Measurements from ENCODE around the gene SYNDIG1. TPM values are rescaled to one million over a fixed set of nuclear protein-coding genes. Genes with fewer than 3 reads are reported as not detected.

Gene SYNDIG1
- polyA plus RNA-seq, 2 of the 4 experiments (the other 2 are of a cell fraction), result 0.96 to 2.6 TPM

DNA sequence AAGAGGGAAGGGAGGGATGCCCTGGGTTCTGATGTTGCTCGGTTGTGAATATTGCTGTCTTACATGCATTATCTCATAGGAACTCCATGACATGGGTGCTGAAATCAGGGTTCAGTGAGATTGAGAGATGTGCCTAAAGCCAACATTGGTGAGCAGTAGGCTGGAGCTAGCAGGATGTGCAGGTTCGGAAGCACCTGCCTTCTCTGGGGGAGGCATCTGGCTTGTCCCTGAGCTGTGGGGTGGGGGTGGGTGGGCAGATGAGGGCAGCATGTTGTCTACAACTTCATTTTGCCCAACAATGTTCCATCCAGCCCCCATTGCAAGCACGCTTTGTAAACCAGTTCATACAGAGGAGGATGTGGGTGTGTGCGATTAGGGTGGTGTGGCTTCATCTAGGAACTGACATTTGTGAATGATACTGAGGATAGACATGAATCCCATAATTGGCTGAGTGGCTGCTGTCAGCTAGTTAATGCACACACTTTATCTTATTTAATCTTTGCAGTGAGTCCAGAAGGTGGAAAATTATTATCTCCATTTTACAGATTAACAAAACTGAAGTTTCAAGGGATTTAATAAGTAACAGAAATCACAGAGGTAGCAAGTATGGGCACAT lies 119.4 kb downstream of the SYNDIG1 start:
- Histone ChIP-seq H3K4me3 (no peak overlapping the region), H3K9me3 (no peaks in the 10 kb centered on the region), H3K4me2 (no peak overlapping the region), H3K4me1 (no peaks in the 10 kb centered on the region), H3K27ac (no peak overlapping the region)
- DNase-seq (ENCODE audit: low read depth in 1 of 2, low spot score in 1 of 2) (no peak), FAIRE-seq (no peak), ATAC-seq (no peak)
- ChIA-PET POLR2A (no interaction called here), CTCF (interaction anchor here (1.4 kb wide), 1 partner anchor 329 kb away, joined by 3 read pairs; no protein-coding TSS in a partner anchor)
- WGBS (ENCODE audit: missing lambda C conversion rate), result 70% methylated on average over 4 of the region's 4 CpGs
- TF ChIP-seq KDM5A (IDR thresholded peaks at IDR 0.05) (no peak), CEBPB (IDR thresholded peaks at IDR 0.05) (no peak), CBX8 (IDR thresholded peaks at IDR 0.05) (no peak), EP300 (IDR thresholded peaks at IDR 0.05) (no peak), HOXA7 (CRISPR knock-in tag; IDR thresholded peaks at IDR 0.05) (no peak), HDAC2 (IDR thresholded peaks at IDR 0.05) (no peak), CBX2 (IDR thresholded peaks at IDR 0.05; ENCODE audit: borderline replicate concordance, low read depth) (no peak), SREBF2 (IDR thresholded peaks at IDR 0.05) (no peak), ZFP36 (IDR thresholded peaks at IDR 0.05; ENCODE audit: borderline replicate concordance, partially characterized antibody) (no peak), ZSCAN20 (CRISPR knock-in tag; IDR thresholded peaks at IDR 0.05) (no peak), GATA3 (IDR thresholded peaks at IDR 0.05; ENCODE audit: borderline replicate concordance) (no peak)
- TF ChIP-seq, protein P1, sequence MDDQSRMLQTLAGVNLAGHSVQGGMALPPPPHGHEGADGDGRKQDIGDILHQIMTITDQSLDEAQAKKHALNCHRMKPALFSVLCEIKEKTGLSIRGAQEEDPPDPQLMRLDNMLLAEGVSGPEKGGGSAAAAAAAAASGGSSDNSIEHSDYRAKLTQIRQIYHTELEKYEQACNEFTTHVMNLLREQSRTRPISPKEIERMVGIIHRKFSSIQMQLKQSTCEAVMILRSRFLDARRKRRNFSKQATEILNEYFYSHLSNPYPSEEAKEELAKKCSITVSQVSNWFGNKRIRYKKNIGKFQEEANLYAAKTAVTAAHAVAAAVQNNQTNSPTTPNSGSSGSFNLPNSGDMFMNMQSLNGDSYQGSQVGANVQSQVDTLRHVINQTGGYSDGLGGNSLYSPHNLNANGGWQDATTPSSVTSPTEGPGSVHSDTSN (IDR thresholded peaks at IDR 0.05), result no peak
- TF ChIP-seq, protein P2, sequence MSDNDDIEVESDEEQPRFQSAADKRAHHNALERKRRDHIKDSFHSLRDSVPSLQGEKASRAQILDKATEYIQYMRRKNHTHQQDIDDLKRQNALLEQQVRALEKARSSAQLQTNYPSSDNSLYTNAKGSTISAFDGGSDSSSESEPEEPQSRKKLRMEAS (IDR thresholded peaks at IDR 0.05), result no peak
- TF ChIP-seq, protein P3, sequence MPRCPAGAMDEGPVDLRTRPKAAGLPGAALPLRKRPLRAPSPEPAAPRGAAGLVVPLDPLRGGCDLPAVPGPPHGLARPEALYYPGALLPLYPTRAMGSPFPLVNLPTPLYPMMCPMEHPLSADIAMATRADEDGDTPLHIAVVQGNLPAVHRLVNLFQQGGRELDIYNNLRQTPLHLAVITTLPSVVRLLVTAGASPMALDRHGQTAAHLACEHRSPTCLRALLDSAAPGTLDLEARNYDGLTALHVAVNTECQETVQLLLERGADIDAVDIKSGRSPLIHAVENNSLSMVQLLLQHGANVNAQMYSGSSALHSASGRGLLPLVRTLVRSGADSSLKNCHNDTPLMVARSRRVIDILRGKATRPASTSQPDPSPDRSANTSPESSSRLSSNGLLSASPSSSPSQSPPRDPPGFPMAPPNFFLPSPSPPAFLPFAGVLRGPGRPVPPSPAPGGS (IDR thresholded peaks at IDR 0.05), result no peak

DNA sequence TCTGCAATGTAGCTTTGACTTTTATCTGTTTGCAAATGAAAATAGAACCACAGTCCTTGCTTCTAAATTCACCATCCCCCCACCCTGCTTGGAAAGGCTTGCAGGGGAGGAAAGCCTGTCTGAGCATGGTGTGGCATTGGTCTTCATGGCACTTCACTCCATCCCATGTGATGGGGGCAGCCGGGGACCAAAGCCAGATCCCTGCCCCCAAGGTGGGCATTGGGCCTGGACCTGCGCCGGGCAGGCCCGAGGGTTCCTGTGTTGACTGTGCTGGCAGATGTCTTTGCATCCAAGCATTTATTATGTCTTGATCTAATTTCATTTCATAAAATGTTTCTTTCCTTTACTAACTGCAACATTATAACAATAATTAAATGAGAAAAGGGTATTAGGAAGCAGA lies 120.0 kb downstream of the SYNDIG1 start:
- no peak for DNase-seq (ENCODE audit: low read depth in 1 of 2, low spot score in 1 of 2)
- Histone ChIP-seq H3K9me3 (no peaks in the 10 kb centered on the region), H3K27ac (no peak overlapping the region), H3K4me3 (no peak overlapping the region), H3K4me1 (no peaks in the 10 kb centered on the region), H3K4me2 (no peak overlapping the region)
- no peak for FAIRE-seq
- ATAC-seq, result no peak
- TF ChIP-seq ZNF302 (CRISPR knock-in tag; IDR thresholded peaks at IDR 0.05), result no peak
- no peak for TF ChIP-seq ZFP36 (IDR thresholded peaks at IDR 0.05; ENCODE audit: borderline replicate concordance, partially characterized antibody)
- no peak for TF ChIP-seq GATA3 (IDR thresholded peaks at IDR 0.05; ENCODE audit: borderline replicate concordance)
- no peak for TF ChIP-seq HOXA7 (CRISPR knock-in tag; IDR thresholded peaks at IDR 0.05)
- no peak for TF ChIP-seq HDAC2 (IDR thresholded peaks at IDR 0.05)
- TF ChIP-seq PHF8 (IDR thresholded peaks at IDR 0.05; ENCODE audit: borderline replicate concordance, low read depth), result no peak
- TF ChIP-seq NR3C1 (IDR thresholded peaks at IDR 0.05), result no peak
- TF ChIP-seq EP300 (IDR thresholded peaks at IDR 0.05), result no peak
- no peak for TF ChIP-seq NFE2L2 (conservative IDR thresholded peaks at IDR 0.05; ENCODE audit: low read length)
- no peak for TF ChIP-seq TP53 (CRISPR knock-in tag; IDR thresholded peaks at IDR 0.05)
- TF ChIP-seq HOXB5 (CRISPR knock-in tag; IDR thresholded peaks at IDR 0.05), result no peak
- no peak for TF ChIP-seq CBX2 (IDR thresholded peaks at IDR 0.05; ENCODE audit: borderline replicate concordance, low read depth)
- CTCF ChIA-PET, result interaction anchor here (1.4 kb wide), 1 partner anchor 329 kb away, joined by 3 read pairs; no protein-coding TSS in a partner anchor
- POLR2A ChIA-PET, result interaction anchor here (0.7 kb wide), 1 partner anchor 822 kb away, joined by 3 read pairs; no protein-coding TSS in a partner anchor
- 81% methylated on average over 4 of the region's 4 CpGs for WGBS (ENCODE audit: missing lambda C conversion rate)

DNA sequence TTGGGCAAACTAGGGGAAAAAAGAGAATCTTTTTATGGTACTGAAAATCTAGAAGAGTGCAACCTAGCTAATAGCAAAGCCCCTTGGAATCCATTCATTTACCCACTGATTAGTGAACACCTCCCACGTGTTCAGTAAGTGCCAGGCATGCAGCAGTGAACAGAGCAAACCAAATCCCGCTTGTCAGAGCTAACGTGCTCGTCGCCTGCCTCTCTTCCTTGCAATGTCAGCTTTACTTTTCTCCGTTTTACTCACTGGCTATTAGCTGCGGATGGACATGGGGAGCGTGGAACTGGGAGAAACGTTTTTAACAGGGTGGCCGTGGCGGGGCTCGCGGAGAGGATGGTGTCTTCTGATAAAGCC lies 120.4 kb downstream of the SYNDIG1 start:
- TF ChIP-seq MAZ (IDR thresholded peaks at IDR 0.05; ENCODE audit: borderline replicate concordance, low read depth, low read length) (no peak), RARB (CRISPR knock-in tag; IDR thresholded peaks at IDR 0.05) (no peak), KDM5A (IDR thresholded peaks at IDR 0.05) (no peak), HOXA7 (CRISPR knock-in tag; IDR thresholded peaks at IDR 0.05) (no peak), ESRRA (IDR thresholded peaks at IDR 0.05; ENCODE audit: borderline replicate concordance, low read length) (no peak), CBX8 (IDR thresholded peaks at IDR 0.05) (no peak), BHLHE40 (IDR thresholded peaks at IDR 0.05; ENCODE audit: low read depth, low read length) (no peak), NFE2L2 (conservative IDR thresholded peaks at IDR 0.05; ENCODE audit: low read length) (no peak), EP300 (IDR thresholded peaks at IDR 0.05) (no peak)
- TF ChIP-seq, protein P4, sequence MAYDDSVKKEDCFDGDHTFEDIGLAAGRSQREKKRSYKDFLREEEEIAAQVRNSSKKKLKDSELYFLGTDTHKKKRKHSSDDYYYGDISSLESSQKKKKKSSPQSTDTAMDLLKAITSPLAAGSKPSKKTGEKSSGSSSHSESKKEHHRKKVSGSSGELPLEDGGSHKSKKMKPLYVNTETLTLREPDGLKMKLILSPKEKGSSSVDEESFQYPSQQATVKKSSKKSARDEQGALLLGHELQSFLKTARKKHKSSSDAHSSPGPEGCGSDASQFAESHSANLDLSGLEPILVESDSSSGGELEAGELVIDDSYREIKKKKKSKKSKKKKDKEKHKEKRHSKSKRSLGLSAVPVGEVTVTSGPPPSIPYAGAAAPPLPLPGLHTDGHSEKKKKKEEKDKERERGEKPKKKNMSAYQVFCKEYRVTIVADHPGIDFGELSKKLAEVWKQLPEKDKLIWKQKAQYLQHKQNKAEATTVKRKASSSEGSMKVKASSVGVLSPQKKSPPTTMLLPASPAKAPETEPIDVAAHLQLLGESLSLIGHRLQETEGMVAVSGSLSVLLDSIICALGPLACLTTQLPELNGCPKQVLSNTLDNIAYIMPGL (CRISPR knock-in tag; IDR thresholded peaks at IDR 0.05; ENCODE audit: borderline replicate concordance), result no peak
- TF ChIP-seq, protein P1 (IDR thresholded peaks at IDR 0.05), result no peak
- Histone ChIP-seq H3K4me3 (no peak overlapping the region), H3K4me1 (no peaks in the 10 kb centered on the region), H3K9me3 (no peaks in the 10 kb centered on the region), H3K27ac (no peak overlapping the region), H3K4me2 (no peak overlapping the region)
- ChIA-PET POLR2A (interaction anchor here (0.7 kb wide), 1 partner anchor 822 kb away, joined by 3 read pairs; no protein-coding TSS in a partner anchor), CTCF (interaction anchor here (1.4 kb wide), 1 partner anchor 328 kb away, joined by 3 read pairs; no protein-coding TSS in a partner anchor)
- ATAC-seq (no peak), FAIRE-seq (no peak), DNase-seq (ENCODE audit: low read depth in 1 of 2, low spot score in 1 of 2) (no peak)
- WGBS (ENCODE audit: missing lambda C conversion rate), result 75% methylated on average over 13 of the region's 13 CpGs
